Neural progenitor cell (in vitro differentiated cells): ENCODE results near the gene SPRR2F. TPM values are rescaled to one million over a fixed set of nuclear protein-coding genes. Genes with fewer than 3 reads are reported as not detected.

ENCODE experiments used
- DNase-seq: peaks from one replicate; pipeline ENCODE4 v3.0.0-alpha.2; 2016; ENCODE audit warnings: low spot score
- H2AFZ ChIP-seq: fragments of 200-600 bp; sonication (generic); replicated peaks from 2 replicates; pipeline ENCODE4 v1.6.1; 2016; ENCODE audit warnings: antibody characterized with exemption
- H3F3A ChIP-seq: fragments of 200-600 bp; sonication (generic); 2 replicates; pipeline ENCODE4 v1.6.1; 2016; ENCODE audit warnings: antibody characterized with exemption, low read depth
- H3K27ac ChIP-seq: fragments of 200-600 bp; sonication (generic); 2 replicates; pipeline ENCODE4 v1.5.1; 2016; ENCODE audit warnings: mild to moderate bottlenecking
- H3K27me3 ChIP-seq: fragments of 200-600 bp; sonication (generic); 2 replicates; pipeline ENCODE4 v1.6.1; 2016; ENCODE audit warnings: mild to moderate bottlenecking, moderate library complexity
- H3K36me3 ChIP-seq: fragments of 200-600 bp; sonication (generic); 2 replicates; pipeline ENCODE4 v1.5.1; 2016
- H3K4me1 ChIP-seq: fragments of 200-600 bp; sonication (generic); 2 replicates; pipeline ENCODE4 v1.6.1; 2016; ENCODE audit warnings: mixed run types
- H3K4me2 ChIP-seq: fragments of 200-600 bp; sonication (generic); 2 replicates; pipeline ENCODE4 v1.6.1; 2016
- H3K4me3 ChIP-seq: fragments of 200-600 bp; sonication (generic); 2 replicates; pipeline ENCODE4 v1.5.1; 2016
- H3K79me2 ChIP-seq: fragments of 200-600 bp; sonication (generic); 2 replicates; pipeline ENCODE4 v1.6.1; 2016; ENCODE audit warnings: low read depth
- H3K9ac ChIP-seq: fragments of 200-600 bp; sonication (generic); 2 replicates; pipeline ENCODE4 v1.6.1; 2016
- H3K9me3 ChIP-seq: fragments of 200-600 bp; sonication (generic); 2 replicates; pipeline ENCODE4 v1.5.1; 2016; ENCODE audit warnings: low read depth
- H4K20me1 ChIP-seq: fragments of 200-600 bp; sonication (generic); 2 replicates; pipeline ENCODE4 v1.6.1; 2016; ENCODE audit warnings: low read depth
- H3K27ac Mint-ChIP-seq: 3 replicates; pipeline ENCODE4 v1.8.0; 2021; ENCODE audit warnings: mixed read lengths
- H3K27me3 Mint-ChIP-seq: 2 replicates; pipeline ENCODE4 v1.8.0; 2022; ENCODE audit warnings: low read depth, mild to moderate bottlenecking, inconsistent platforms, moderate library complexity, mixed read lengths; ENCODE audit not compliant: insufficient read depth
- H3K36me3 Mint-ChIP-seq: 3 replicates; pipeline ENCODE4 v1.8.0; 2021; ENCODE audit warnings: mixed read lengths
- H3K4me1 Mint-ChIP-seq: 3 replicates; pipeline ENCODE4 v1.8.0; 2021; ENCODE audit warnings: mixed read lengths
- H3K4me3 Mint-ChIP-seq: 3 replicates; pipeline ENCODE4 v1.8.0; 2021; ENCODE audit warnings: mild to moderate bottlenecking, moderate library complexity, mixed read lengths
- H3K9me3 Mint-ChIP-seq: 3 replicates; pipeline ENCODE4 v1.8.0; 2020; ENCODE audit warnings: mixed read lengths
- EZH2 ChIP-seq: fragments of 200-600 bp; sonication (generic); IDR thresholded peaks from 2 replicates; pipeline ENCODE4 v1.6.1; 2017; ENCODE audit warnings: antibody characterized with exemption, mild to moderate bottlenecking, moderate library complexity
- EZH2phosphoT487 ChIP-seq: fragments of 200-600 bp; sonication (generic); IDR thresholded peaks from 2 replicates; pipeline ENCODE4 v1.6.1; 2017; ENCODE audit warnings: antibody characterized with exemption
- total RNA-seq: library from RNA; depleted of rRNA; stranded (reverse); fragments of >200 nt; gene quantifications from 2 replicates; pipeline ENCODE4 v1.2.3, GENCODE V29; 2015; ENCODE audit warnings: low replicate concordance
- TF ChIP-seq, protein P1 (sequence below): fragments of 200-600 bp; sonication (generic); IDR thresholded peaks from 2 replicates; pipeline ENCODE4 v1.5.1; 2017; ENCODE audit warnings: antibody characterized with exemption, mild to moderate bottlenecking

The SPRR2F gene
- total RNA-seq, 1 donor from 2014 or later, result not detected

DNA sequence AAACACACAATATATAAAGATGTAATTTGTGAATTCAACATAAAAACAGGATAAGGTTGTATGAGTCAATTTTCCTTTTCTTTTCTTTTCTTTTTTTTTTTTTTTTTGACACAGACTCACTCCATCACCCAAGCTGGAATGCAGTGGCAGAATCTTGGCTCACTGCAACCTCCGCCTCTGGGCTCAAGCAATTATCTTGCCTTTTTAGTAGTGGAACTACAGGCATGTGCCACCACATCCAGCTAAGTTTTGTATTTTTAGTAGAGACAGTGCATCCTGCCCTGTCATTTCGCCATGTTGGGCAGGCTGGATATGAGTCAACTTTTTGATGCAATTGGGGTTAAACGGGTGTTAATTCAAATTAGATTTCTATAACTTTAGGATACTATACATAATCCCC is 31.6 kb downstream of the SPRR2F start:
- Mint-ChIP-seq H3K27ac (no peak overlapping the region), H3K36me3 (no peaks in the 10 kb centered on the region), H3K27me3 (peaks cover 3% of the 10 kb centered on the region), H3K4me3 (no peak overlapping the region), H3K4me1 (no peaks in the 10 kb centered on the region), H3K9me3 (peaks cover 7% of the 10 kb centered on the region)
- Histone ChIP-seq H3F3A (no peaks in the 10 kb centered on the region), H3K4me2 (no peak overlapping the region), H3K4me3 (no peak overlapping the region), H3K27me3 (no peaks in the 10 kb centered on the region), H3K27ac (no peak overlapping the region), H3K9me3 (peaks cover 36% of the 10 kb centered on the region), H4K20me1 (no peaks in the 10 kb centered on the region), H3K9ac (no peak overlapping the region), H3K36me3 (no peaks in the 10 kb centered on the region), H3K79me2 (no peaks in the 10 kb centered on the region), H3K4me1 (no peaks in the 10 kb centered on the region), H2AFZ (no peak overlapping the region)
- DNase-seq, result no peak
- TF ChIP-seq EZH2phosphoT487 (no peak), EZH2 (no peak)
- TF ChIP-seq, protein P1, sequence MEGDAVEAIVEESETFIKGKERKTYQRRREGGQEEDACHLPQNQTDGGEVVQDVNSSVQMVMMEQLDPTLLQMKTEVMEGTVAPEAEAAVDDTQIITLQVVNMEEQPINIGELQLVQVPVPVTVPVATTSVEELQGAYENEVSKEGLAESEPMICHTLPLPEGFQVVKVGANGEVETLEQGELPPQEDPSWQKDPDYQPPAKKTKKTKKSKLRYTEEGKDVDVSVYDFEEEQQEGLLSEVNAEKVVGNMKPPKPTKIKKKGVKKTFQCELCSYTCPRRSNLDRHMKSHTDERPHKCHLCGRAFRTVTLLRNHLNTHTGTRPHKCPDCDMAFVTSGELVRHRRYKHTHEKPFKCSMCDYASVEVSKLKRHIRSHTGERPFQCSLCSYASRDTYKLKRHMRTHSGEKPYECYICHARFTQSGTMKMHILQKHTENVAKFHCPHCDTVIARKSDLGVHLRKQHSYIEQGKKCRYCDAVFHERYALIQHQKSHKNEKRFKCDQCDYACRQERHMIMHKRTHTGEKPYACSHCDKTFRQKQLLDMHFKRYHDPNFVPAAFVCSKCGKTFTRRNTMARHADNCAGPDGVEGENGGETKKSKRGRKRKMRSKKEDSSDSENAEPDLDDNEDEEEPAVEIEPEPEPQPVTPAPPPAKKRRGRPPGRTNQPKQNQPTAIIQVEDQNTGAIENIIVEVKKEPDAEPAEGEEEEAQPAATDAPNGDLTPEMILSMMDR, result no peak

DNA sequence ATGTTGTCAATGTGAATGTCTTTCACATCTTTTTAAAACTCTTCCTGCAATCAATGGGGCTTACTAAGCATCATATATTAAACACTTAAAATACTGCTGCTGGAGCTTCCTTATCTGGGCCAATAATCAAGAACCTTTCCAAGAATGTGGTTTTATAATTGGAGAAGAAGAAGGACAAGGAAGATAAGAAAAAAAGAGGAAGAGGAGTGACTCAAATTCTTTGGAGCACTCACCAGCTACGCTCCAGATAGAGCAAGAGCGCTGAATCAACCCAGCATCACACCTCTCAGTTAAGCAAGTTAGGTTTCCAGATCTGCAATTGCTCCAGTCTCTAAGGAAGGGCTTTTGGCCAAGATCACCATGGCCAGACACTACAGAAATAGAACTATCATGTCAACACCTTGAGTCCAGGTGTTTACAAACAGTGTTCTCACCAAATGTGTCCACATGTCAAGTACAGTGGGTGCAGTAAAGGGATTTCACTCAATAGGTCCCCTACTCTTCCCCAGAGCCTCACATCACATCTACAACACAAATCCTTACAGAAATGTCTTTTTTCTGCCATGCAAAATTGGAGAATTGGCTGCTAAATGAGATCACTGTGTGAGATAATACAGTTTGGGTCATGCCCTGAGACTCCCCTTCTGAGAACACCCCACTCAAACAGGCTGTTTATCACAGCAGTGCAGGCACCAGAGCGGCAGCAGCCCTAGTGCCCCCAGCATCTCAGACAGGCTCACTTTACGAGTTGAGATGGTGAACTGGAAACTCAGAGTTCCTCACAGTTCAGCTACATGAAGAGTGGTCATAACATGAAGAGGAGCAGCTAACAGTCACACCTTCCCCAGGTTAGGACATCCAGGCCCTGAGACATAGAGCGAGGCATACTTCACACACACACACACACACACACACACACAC is 40.2 kb downstream of the SPRR2F start:
- H3K4me3 Mint-ChIP-seq, result no peak overlapping the region
- no peak overlapping the region for H2AFZ ChIP-seq
- TF ChIP-seq, protein P1, result no peak
- TF ChIP-seq EZH2phosphoT487 (no peak), EZH2 (no peak)

DNA sequence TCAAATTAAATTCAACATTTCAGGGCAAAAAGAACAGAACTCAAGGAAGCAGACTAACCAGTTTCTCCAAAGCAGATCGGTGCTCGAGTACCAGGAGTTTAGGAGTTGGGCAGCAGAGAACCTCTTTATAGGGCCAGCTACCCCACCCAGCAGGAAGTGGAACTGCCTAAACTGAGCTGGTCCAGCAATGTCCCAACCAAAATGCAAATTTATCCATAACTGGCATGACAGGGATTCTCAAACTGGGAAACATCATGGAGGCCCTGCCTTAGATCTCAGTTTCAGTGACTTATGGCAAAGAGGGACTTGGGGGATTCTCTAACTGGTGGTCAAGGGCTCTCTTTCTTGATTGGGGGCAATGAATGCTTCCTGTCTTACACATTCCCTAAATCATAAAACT is 41.8 kb downstream of the SPRR2F start, which contains the start of gene SPRR2B:
Gene SPRR2B, minus strand, starts transcription at position 101 of the 400 bp plus-strand sequence. CDS start 772 bp downstream, outside the sequence.
- Histone ChIP-seq H3K4me3 (no peak within 1 kb of the TSS), H3K4me2 (no peak within 1 kb of the TSS), H3K27ac (no peak within 1 kb of the TSS), H3K9me3 (peaks cover 5% of the 10 kb centered on the region), H3K36me3 (no peaks in the 10 kb centered on the region), H3F3A (no peaks in the 10 kb centered on the region), H3K9ac (no peak within 1 kb of the TSS), H3K4me1 (no peaks in the 10 kb centered on the region), H3K27me3 (no peaks in the 10 kb centered on the region), H3K79me2 (no peaks in the 10 kb centered on the region), H2AFZ (no peak within 1 kb of the TSS), H4K20me1 (no peaks in the 10 kb centered on the region)
- DNase-seq, result no peak
- H3K27ac Mint-ChIP-seq, result no peak within 1 kb of the TSS
- H3K27me3 Mint-ChIP-seq, result no peaks in the 10 kb centered on the region
- H3K4me1 Mint-ChIP-seq, result no peaks in the 10 kb centered on the region
- H3K36me3 Mint-ChIP-seq, result no peaks in the 10 kb centered on the region
- no peaks in the 10 kb centered on the region for H3K9me3 Mint-ChIP-seq
- no peak for TF ChIP-seq EZH2phosphoT487
- TF ChIP-seq EZH2, result no peak
- TF ChIP-seq, protein P1, result no peak
- H3K4me3 Mint-ChIP-seq, result no peak within 1 kb of the TSS

More for the DNA sequence above, 40.2 kb downstream of the SPRR2F start:
- H3F3A ChIP-seq, result no peaks in the 10 kb centered on the region
- H3K9me3 ChIP-seq, result peaks cover 11% of the 10 kb centered on the region
- H3K27ac Mint-ChIP-seq, result no peak overlapping the region
- H3K9me3 Mint-ChIP-seq, result no peaks in the 10 kb centered on the region
- H3K4me2 ChIP-seq, result no peak overlapping the region
- H3K9ac ChIP-seq, result no peak overlapping the region
- H3K27me3 Mint-ChIP-seq, result no peaks in the 10 kb centered on the region
- no peaks in the 10 kb centered on the region for H3K4me1 ChIP-seq
- H3K36me3 ChIP-seq, result no peaks in the 10 kb centered on the region
- H3K36me3 Mint-ChIP-seq, result no peaks in the 10 kb centered on the region
- DNase-seq, result no peak
- H3K4me3 ChIP-seq, result no peak overlapping the region
- H3K79me2 ChIP-seq, result no peaks in the 10 kb centered on the region
- H3K27me3 ChIP-seq, result no peaks in the 10 kb centered on the region
- H4K20me1 ChIP-seq, result no peaks in the 10 kb centered on the region
- H3K4me1 Mint-ChIP-seq, result no peaks in the 10 kb centered on the region
- no peak overlapping the region for H3K27ac ChIP-seq
